Activated naive CD4-positive, alpha-beta T cell treated with anti-CD3 and anti-CD28 coated beads, Interleukin-2, amount 50 U/mL, for 24 hours (primary cell): ENCODE results near the gene PADI4.

ENCODE experiments used
- H3K27ac Mint-ChIP-seq: one replicate; pipeline ENCODE4 v1.8.0; 2021; ENCODE audit warnings: mild to moderate bottlenecking, mixed read lengths
- H3K27me3 Mint-ChIP-seq: one replicate; pipeline ENCODE4 v1.8.0; 2021; ENCODE audit warnings: mixed read lengths
- H3K36me3 Mint-ChIP-seq: one replicate; pipeline ENCODE4 v1.8.0; 2021; ENCODE audit warnings: mixed read lengths
- H3K4me1 Mint-ChIP-seq: one replicate; pipeline ENCODE4 v1.8.0; 2021; ENCODE audit warnings: mixed read lengths
- H3K4me3 Mint-ChIP-seq: one replicate; pipeline ENCODE4 v1.8.0; 2021; ENCODE audit warnings: mild to moderate bottlenecking, mixed read lengths
- H3K9me3 Mint-ChIP-seq: one replicate; pipeline ENCODE4 v1.8.0; 2021; ENCODE audit warnings: mixed read lengths

Gene PADI4

GRCh38 chr1:17307946-17308345, at the start of gene PADI4:
PADI4 (plus strand) TSS chr1:17308197; CDS start chr1:17308223, 26 bp downstream.
- peaks cover 9% of the 10 kb centered on the region for H3K27me3 Mint-ChIP-seq
- peaks cover 11% of the 10 kb centered on the region for H3K4me1 Mint-ChIP-seq
- no peak within 1 kb of the TSS for H3K4me3 Mint-ChIP-seq
- H3K36me3 Mint-ChIP-seq: peaks cover under 1% of the 10 kb centered on the region
- H3K9me3 Mint-ChIP-seq: peaks cover 2% of the 10 kb centered on the region
- no peak within 1 kb of the TSS for H3K27ac Mint-ChIP-seq

GRCh38 chr1:17258758-17259130, 49.3 kb upstream of the PADI4 start:
- no peak overlapping the region for H3K4me3 Mint-ChIP-seq
- no peaks in the 10 kb centered on the region for H3K4me1 Mint-ChIP-seq
- H3K27me3 Mint-ChIP-seq: no peaks in the 10 kb centered on the region
- no peaks in the 10 kb centered on the region for H3K9me3 Mint-ChIP-seq
- H3K36me3 Mint-ChIP-seq: no peaks in the 10 kb centered on the region
- H3K27ac Mint-ChIP-seq: no peak overlapping the region

- Mint-ChIP-seq H3K36me3 (no peaks in the 10 kb centered on the region), H3K4me3 (no peak overlapping the region), H3K27ac (no peak overlapping the region), H3K4me1 (no peaks in the 10 kb centered on the region), H3K9me3 (no peaks in the 10 kb centered on the region), H3K27me3 (no peaks in the 10 kb centered on the region)
Measured at GRCh38 chr1:17259233-17259873, 48.6 kb upstream of the PADI4 start.

GRCh38 chr1:17260264-17260663, 47.7 kb upstream of the PADI4 start:
- H3K36me3 Mint-ChIP-seq: no peaks in the 10 kb centered on the region
- H3K27me3 Mint-ChIP-seq: no peaks in the 10 kb centered on the region
- no peak overlapping the region for H3K4me3 Mint-ChIP-seq
- H3K27ac Mint-ChIP-seq: no peak overlapping the region
- no peaks in the 10 kb centered on the region for H3K4me1 Mint-ChIP-seq
- H3K9me3 Mint-ChIP-seq: no peaks in the 10 kb centered on the region

GRCh38 chr1:17260738-17261137, 47.3 kb upstream of the PADI4 start:
- H3K4me3 Mint-ChIP-seq: no peak overlapping the region
- H3K27me3 Mint-ChIP-seq: no peaks in the 10 kb centered on the region

GRCh38 chr1:17263936-17264335, 44.1 kb upstream of the PADI4 start:
- H3K9me3 Mint-ChIP-seq: no peaks in the 10 kb centered on the region

More at GRCh38 chr1:17260738-17261137, 47.3 kb upstream of the PADI4 start:
- H3K36me3 Mint-ChIP-seq: no peaks in the 10 kb centered on the region
- no peaks in the 10 kb centered on the region for H3K9me3 Mint-ChIP-seq
- H3K27ac Mint-ChIP-seq: no peak overlapping the region
- H3K4me1 Mint-ChIP-seq: no peaks in the 10 kb centered on the region

GRCh38 chr1:17264470-17264869, 43.5 kb upstream of the PADI4 start:
- H3K27me3 Mint-ChIP-seq: no peaks in the 10 kb centered on the region
- no peak overlapping the region for H3K4me3 Mint-ChIP-seq
- no peaks in the 10 kb centered on the region for H3K4me1 Mint-ChIP-seq
- H3K36me3 Mint-ChIP-seq: no peaks in the 10 kb centered on the region
- H3K27ac Mint-ChIP-seq: no peak overlapping the region
- H3K9me3 Mint-ChIP-seq: no peaks in the 10 kb centered on the region

More at GRCh38 chr1:17263936-17264335, 44.1 kb upstream of the PADI4 start:
- H3K27ac Mint-ChIP-seq: no peak overlapping the region
- H3K27me3 Mint-ChIP-seq: no peaks in the 10 kb centered on the region
- H3K36me3 Mint-ChIP-seq: no peaks in the 10 kb centered on the region
- no peak overlapping the region for H3K4me3 Mint-ChIP-seq
- no peaks in the 10 kb centered on the region for H3K4me1 Mint-ChIP-seq

- Mint-ChIP-seq H3K9me3 (no peaks in the 10 kb centered on the region), H3K4me1 (no peaks in the 10 kb centered on the region), H3K36me3 (no peaks in the 10 kb centered on the region), H3K27ac (no peak overlapping the region), H3K4me3 (no peak overlapping the region), H3K27me3 (no peaks in the 10 kb centered on the region)
Measured at GRCh38 chr1:17265162-17265561, 42.8 kb upstream of the PADI4 start.

- Mint-ChIP-seq H3K4me3 (no peak overlapping the region), H3K27me3 (no peaks in the 10 kb centered on the region)
Measured at GRCh38 chr1:17265950-17266349, 42.0 kb upstream of the PADI4 start.

GRCh38 chr1:17270891-17271765, 36.9 kb upstream of the PADI4 start:
- Mint-ChIP-seq H3K36me3 (no peaks in the 10 kb centered on the region), H3K4me1 (no peaks in the 10 kb centered on the region), H3K4me3 (no peak overlapping the region), H3K27me3 (peaks cover 4% of the 10 kb centered on the region), H3K27ac (no peak overlapping the region), H3K9me3 (no peaks in the 10 kb centered on the region)

More at GRCh38 chr1:17265950-17266349, 42.0 kb upstream of the PADI4 start:
- Mint-ChIP-seq H3K27ac (no peak overlapping the region), H3K4me1 (no peaks in the 10 kb centered on the region), H3K36me3 (no peaks in the 10 kb centered on the region), H3K9me3 (no peaks in the 10 kb centered on the region)

GRCh38 chr1:17272066-17272465, 35.9 kb upstream of the PADI4 start:
- no peaks in the 10 kb centered on the region for H3K9me3 Mint-ChIP-seq
- H3K27ac Mint-ChIP-seq: no peak overlapping the region
- no peak overlapping the region for H3K4me3 Mint-ChIP-seq
- H3K27me3 Mint-ChIP-seq: peaks cover 4% of the 10 kb centered on the region
- no peaks in the 10 kb centered on the region for H3K4me1 Mint-ChIP-seq
- no peaks in the 10 kb centered on the region for H3K36me3 Mint-ChIP-seq

- Mint-ChIP-seq H3K9me3 (no peaks in the 10 kb centered on the region), H3K36me3 (no peaks in the 10 kb centered on the region), H3K4me3 (no peak overlapping the region), H3K4me1 (no peaks in the 10 kb centered on the region), H3K27me3 (peaks cover 4% of the 10 kb centered on the region), H3K27ac (no peak overlapping the region)
Measured at GRCh38 chr1:17272646-17273045, 35.4 kb upstream of the PADI4 start.

GRCh38 chr1:17273096-17273495, 34.9 kb upstream of the PADI4 start:
- H3K27me3 Mint-ChIP-seq: peaks cover 4% of the 10 kb centered on the region
- no peaks in the 10 kb centered on the region for H3K36me3 Mint-ChIP-seq
- no peaks in the 10 kb centered on the region for H3K9me3 Mint-ChIP-seq
- no peaks in the 10 kb centered on the region for H3K4me1 Mint-ChIP-seq
- no peak overlapping the region for H3K4me3 Mint-ChIP-seq
- no peak overlapping the region for H3K27ac Mint-ChIP-seq

GRCh38 chr1:17274186-17275170, 33.5 kb upstream of the PADI4 start:
- Mint-ChIP-seq H3K9me3 (no peaks in the 10 kb centered on the region), H3K27ac (no peak overlapping the region), H3K4me3 (no peak overlapping the region), H3K4me1 (no peaks in the 10 kb centered on the region), H3K27me3 (peaks cover 4% of the 10 kb centered on the region), H3K36me3 (no peaks in the 10 kb centered on the region)

GRCh38 chr1:17276568-17276967, 31.4 kb upstream of the PADI4 start:
- H3K9me3 Mint-ChIP-seq: no peaks in the 10 kb centered on the region
- no peaks in the 10 kb centered on the region for H3K36me3 Mint-ChIP-seq
- H3K27me3 Mint-ChIP-seq: peaks cover 4% of the 10 kb centered on the region
- H3K4me3 Mint-ChIP-seq: no peak overlapping the region
- H3K4me1 Mint-ChIP-seq: no peaks in the 10 kb centered on the region
- H3K27ac Mint-ChIP-seq: no peak overlapping the region
